ENCODE results near the gene IGF1. TPM values are rescaled to one million over a fixed set of nuclear protein-coding genes. Genes with fewer than 3 reads are reported as not detected.

IGF1 gene
- total RNA-seq = under 1 TPM; 0.10 to 0.19 TPM

GRCh38 chr12:102480406-102480805 is at the start of gene IGF1:
Gene IGF1, minus strand, starts transcription at chr12:102480563. Its CDS starts 182 bp downstream, at chr12:102480381.
- H3K27me3 Mint-ChIP-seq = no peaks in the 10 kb centered on the region
- no peak within 1 kb of the TSS for H3K27ac Mint-ChIP-seq
- peak; percentile 7 for DNase-seq
- H3K9me3 Mint-ChIP-seq = peaks cover 3% of the 10 kb centered on the region
- H3K4me3 Mint-ChIP-seq = no peak within 1 kb of the TSS
- CTCF ChIA-PET = interaction anchor here (2.3 to 4.5 kb wide), 2 partner anchors 9 to 17 kb away, joined by 6 to 16 read pairs; no protein-coding TSS in a partner anchor
- H3K36me3 Mint-ChIP-seq (ENCODE audit: low read depth) = no peaks in the 10 kb centered on the region
- POLR2A ChIA-PET = no interaction called here
- H3K4me1 Mint-ChIP-seq = peaks cover 40% of the 10 kb centered on the region

GRCh38 chr12:102528111-102528510 is 47.7 kb upstream of the IGF1 start:
- no peak for DNase-seq
- Mint-ChIP-seq H3K9me3 (no peaks in the 10 kb centered on the region), H3K36me3 (ENCODE audit: low read depth) (no peaks in the 10 kb centered on the region), H3K4me1 (no peaks in the 10 kb centered on the region), H3K27me3 (peaks cover 3% of the 10 kb centered on the region), H3K4me3 (no peak overlapping the region), H3K27ac (no peak overlapping the region)
- ChIA-PET POLR2A (no interaction called here), CTCF (interaction anchor here (1.1 kb wide), 1 partner anchor 703 kb away, joined by 3 read pairs; no protein-coding TSS in a partner anchor)

- CTCF ChIA-PET = interaction anchor here (1.1 kb wide), 1 partner anchor 702 kb away, joined by 3 read pairs; no protein-coding TSS in a partner anchor
- POLR2A ChIA-PET = no interaction called here
- no peak for DNase-seq
- no peak overlapping the region for H3K4me3 Mint-ChIP-seq
- H3K4me1 Mint-ChIP-seq = no peaks in the 10 kb centered on the region
- peaks cover 3% of the 10 kb centered on the region for H3K27me3 Mint-ChIP-seq
- no peaks in the 10 kb centered on the region for H3K36me3 Mint-ChIP-seq (ENCODE audit: low read depth)
- H3K9me3 Mint-ChIP-seq = no peaks in the 10 kb centered on the region
- H3K27ac Mint-ChIP-seq = no peak overlapping the region
Observed at GRCh38 chr12:102527171-102527720, 46.9 kb upstream of the IGF1 start.

- DNase-seq = no peak
- Mint-ChIP-seq H3K27me3 (peaks cover 3% of the 10 kb centered on the region), H3K4me1 (no peaks in the 10 kb centered on the region), H3K36me3 (ENCODE audit: low read depth) (no peaks in the 10 kb centered on the region), H3K4me3 (no peak overlapping the region), H3K27ac (no peak overlapping the region), H3K9me3 (no peaks in the 10 kb centered on the region)
- ChIA-PET POLR2A (no interaction called here), CTCF (no interaction called here)
Observed at GRCh38 chr12:102526656-102527055, 46.3 kb upstream of the IGF1 start.

GRCh38 chr12:102522768-102523167 is 42.4 kb upstream of the IGF1 start:
- DNase-seq = no peak
- Mint-ChIP-seq H3K9me3 (peaks cover 2% of the 10 kb centered on the region), H3K36me3 (ENCODE audit: low read depth) (no peaks in the 10 kb centered on the region), H3K27ac (no peak overlapping the region), H3K4me3 (no peak overlapping the region), H3K27me3 (peaks cover 6% of the 10 kb centered on the region), H3K4me1 (no peaks in the 10 kb centered on the region)
- ChIA-PET CTCF (interaction anchor here (0.6 to 1.7 kb wide), 2 partner anchors 14 to 710 kb away, joined by 3 read pairs; no protein-coding TSS in a partner anchor), POLR2A (no interaction called here)

GRCh38 chr12:102521662-102522277 is 41.4 kb upstream of the IGF1 start:
- Mint-ChIP-seq H3K27me3 (peaks cover 6% of the 10 kb centered on the region), H3K4me3 (no peak overlapping the region)
- CTCF ChIA-PET = no interaction called here

GRCh38 chr12:102518871-102519270 is 38.5 kb upstream of the IGF1 start:
- Mint-ChIP-seq H3K36me3 (ENCODE audit: low read depth) (no peaks in the 10 kb centered on the region), H3K4me3 (no peak overlapping the region), H3K4me1 (no peaks in the 10 kb centered on the region), H3K27ac (no peak overlapping the region), H3K27me3 (peaks cover 2% of the 10 kb centered on the region), H3K9me3 (peaks cover 2% of the 10 kb centered on the region)
- POLR2A ChIA-PET = no interaction called here
- DNase-seq = no peak
- CTCF ChIA-PET = no interaction called here

More at GRCh38 chr12:102521662-102522277, 41.4 kb upstream of the IGF1 start:
- Mint-ChIP-seq H3K4me1 (no peaks in the 10 kb centered on the region), H3K9me3 (peaks cover 2% of the 10 kb centered on the region), H3K27ac (no peak overlapping the region), H3K36me3 (ENCODE audit: low read depth) (no peaks in the 10 kb centered on the region)
- POLR2A ChIA-PET = no interaction called here
- DNase-seq = no peak

- Mint-ChIP-seq H3K4me3 (no peak overlapping the region), H3K4me1 (no peaks in the 10 kb centered on the region), H3K36me3 (ENCODE audit: low read depth) (no peaks in the 10 kb centered on the region), H3K9me3 (peaks cover 2% of the 10 kb centered on the region), H3K27me3 (peaks cover 2% of the 10 kb centered on the region), H3K27ac (no peak overlapping the region)
- no peak for DNase-seq
- ChIA-PET POLR2A (no interaction called here), CTCF (no interaction called here)
Observed at GRCh38 chr12:102514696-102515095, 34.3 kb upstream of the IGF1 start.

GRCh38 chr12:102513739-102514138 is 33.4 kb upstream of the IGF1 start:
- no peaks in the 10 kb centered on the region for H3K4me1 Mint-ChIP-seq
- no peak overlapping the region for H3K27ac Mint-ChIP-seq
- no peak for DNase-seq
- peaks cover 2% of the 10 kb centered on the region for H3K9me3 Mint-ChIP-seq
- no peaks in the 10 kb centered on the region for H3K36me3 Mint-ChIP-seq (ENCODE audit: low read depth)
- ChIA-PET CTCF (no interaction called here), POLR2A (interaction anchor here (0.6 kb wide), 1 partner anchor 229 kb away, joined by 4 read pairs; no protein-coding TSS in a partner anchor)
- no peak overlapping the region for H3K4me3 Mint-ChIP-seq
- H3K27me3 Mint-ChIP-seq = peaks cover 2% of the 10 kb centered on the region

GRCh38 chr12:102513272-102513671 is 32.9 kb upstream of the IGF1 start:
- POLR2A ChIA-PET = no interaction called here
- Mint-ChIP-seq H3K9me3 (peaks cover 2% of the 10 kb centered on the region), H3K4me1 (no peaks in the 10 kb centered on the region), H3K27me3 (peaks cover 2% of the 10 kb centered on the region), H3K4me3 (no peak overlapping the region), H3K27ac (no peak overlapping the region), H3K36me3 (ENCODE audit: low read depth) (no peaks in the 10 kb centered on the region)
- CTCF ChIA-PET = no interaction called here
- DNase-seq = no peak

GRCh38 chr12:102512523-102512922 is 32.2 kb upstream of the IGF1 start:
- DNase-seq = no peak
- ChIA-PET CTCF (no interaction called here), POLR2A (no interaction called here)
- Mint-ChIP-seq H3K4me1 (no peaks in the 10 kb centered on the region), H3K4me3 (no peak overlapping the region), H3K27me3 (no peaks in the 10 kb centered on the region), H3K36me3 (ENCODE audit: low read depth) (no peaks in the 10 kb centered on the region), H3K9me3 (no peaks in the 10 kb centered on the region), H3K27ac (no peak overlapping the region)

- no peaks in the 10 kb centered on the region for H3K4me1 Mint-ChIP-seq
- no peaks in the 10 kb centered on the region for H3K36me3 Mint-ChIP-seq (ENCODE audit: low read depth)
- no peak overlapping the region for H3K27ac Mint-ChIP-seq
- no peaks in the 10 kb centered on the region for H3K27me3 Mint-ChIP-seq
- ChIA-PET CTCF (no interaction called here), POLR2A (no interaction called here)
- DNase-seq = no peak
- H3K9me3 Mint-ChIP-seq = no peaks in the 10 kb centered on the region
- H3K4me3 Mint-ChIP-seq = no peak overlapping the region
Observed at GRCh38 chr12:102511575-102511974, 31.2 kb upstream of the IGF1 start.

GRCh38 chr12:102510463-102510862 is 30.1 kb upstream of the IGF1 start:
- Mint-ChIP-seq H3K9me3 (no peaks in the 10 kb centered on the region), H3K27me3 (no peaks in the 10 kb centered on the region), H3K4me1 (no peaks in the 10 kb centered on the region), H3K27ac (no peak overlapping the region), H3K36me3 (ENCODE audit: low read depth) (no peaks in the 10 kb centered on the region), H3K4me3 (no peak overlapping the region)
- ChIA-PET CTCF (no interaction called here), POLR2A (no interaction called here)
- no peak for DNase-seq

- H3K36me3 Mint-ChIP-seq (ENCODE audit: low read depth) = no peaks in the 10 kb centered on the region
Observed at GRCh38 chr12:102510031-102510430, 29.7 kb upstream of the IGF1 start.

More at GRCh38 chr12:102510031-102510430, 29.7 kb upstream of the IGF1 start:
- Mint-ChIP-seq H3K27ac (no peak overlapping the region), H3K27me3 (no peaks in the 10 kb centered on the region), H3K9me3 (no peaks in the 10 kb centered on the region), H3K4me1 (no peaks in the 10 kb centered on the region), H3K4me3 (no peak overlapping the region)
- POLR2A ChIA-PET = no interaction called here
- CTCF ChIA-PET = no interaction called here
- no peak for DNase-seq

All from activated CD4-positive, alpha-beta T cell treated with anti-CD3 and anti-CD28 coated beads, Interleukin-2, amount 10 ng/mL, durations not matched to agents 7 days and 5 days (primary cell).